Coronary artery (tissue), 2 donors: ENCODE data around the gene TGFA.

ENCODE experiments used
- DNase-seq: peaks from one replicate; pipeline ENCODE4 v3.0.0-alpha.2; 2017; ENCODE audit warnings: low spot score
- H3K27ac ChIP-seq, 2 donors: fragments of 200-600 bp; sonication (generic); one replicate each; pipeline ENCODE4 v1.5.1; 2016 to 2019
- H3K4me3 ChIP-seq: fragments of 200-600 bp; sonication (generic); 2 replicates; pipeline ENCODE4 v1.5.1; 2016; ENCODE audit warnings: mild to moderate bottlenecking, moderate library complexity
- TF ChIP-seq, protein P1 (sequence below): fragments of 200-600 bp; sonication (generic); IDR thresholded peaks from one replicate; pipeline ENCODE4 v1.5.1; 2019; ENCODE audit warnings: antibody characterized with exemption

The TGFA gene

DNA sequence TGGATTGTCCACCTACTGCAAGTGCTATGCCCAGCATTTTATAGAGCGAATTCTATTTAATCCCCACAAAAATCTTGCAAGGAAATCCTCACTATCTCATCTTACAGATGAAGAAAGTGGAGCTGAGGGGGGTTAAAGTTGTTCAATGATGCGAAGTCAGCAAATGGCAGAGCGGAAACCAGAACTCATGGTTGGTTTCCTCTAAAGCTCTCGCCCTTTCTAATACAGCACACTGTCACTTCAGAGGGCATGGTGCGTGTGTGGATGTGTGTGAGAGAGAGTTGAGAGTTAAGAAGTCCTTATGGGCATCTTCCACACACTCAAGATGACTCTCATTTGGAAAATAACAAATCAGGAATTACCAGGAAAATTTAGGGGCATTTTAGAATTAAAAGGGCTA is 78.4 kb downstream of the TGFA start:
- TF ChIP-seq, protein P1, sequence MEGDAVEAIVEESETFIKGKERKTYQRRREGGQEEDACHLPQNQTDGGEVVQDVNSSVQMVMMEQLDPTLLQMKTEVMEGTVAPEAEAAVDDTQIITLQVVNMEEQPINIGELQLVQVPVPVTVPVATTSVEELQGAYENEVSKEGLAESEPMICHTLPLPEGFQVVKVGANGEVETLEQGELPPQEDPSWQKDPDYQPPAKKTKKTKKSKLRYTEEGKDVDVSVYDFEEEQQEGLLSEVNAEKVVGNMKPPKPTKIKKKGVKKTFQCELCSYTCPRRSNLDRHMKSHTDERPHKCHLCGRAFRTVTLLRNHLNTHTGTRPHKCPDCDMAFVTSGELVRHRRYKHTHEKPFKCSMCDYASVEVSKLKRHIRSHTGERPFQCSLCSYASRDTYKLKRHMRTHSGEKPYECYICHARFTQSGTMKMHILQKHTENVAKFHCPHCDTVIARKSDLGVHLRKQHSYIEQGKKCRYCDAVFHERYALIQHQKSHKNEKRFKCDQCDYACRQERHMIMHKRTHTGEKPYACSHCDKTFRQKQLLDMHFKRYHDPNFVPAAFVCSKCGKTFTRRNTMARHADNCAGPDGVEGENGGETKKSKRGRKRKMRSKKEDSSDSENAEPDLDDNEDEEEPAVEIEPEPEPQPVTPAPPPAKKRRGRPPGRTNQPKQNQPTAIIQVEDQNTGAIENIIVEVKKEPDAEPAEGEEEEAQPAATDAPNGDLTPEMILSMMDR: no peak
- H3K27ac ChIP-seq: no peak overlapping the region
- H3K4me3 ChIP-seq: no peak overlapping the region
- no peak for DNase-seq

DNA sequence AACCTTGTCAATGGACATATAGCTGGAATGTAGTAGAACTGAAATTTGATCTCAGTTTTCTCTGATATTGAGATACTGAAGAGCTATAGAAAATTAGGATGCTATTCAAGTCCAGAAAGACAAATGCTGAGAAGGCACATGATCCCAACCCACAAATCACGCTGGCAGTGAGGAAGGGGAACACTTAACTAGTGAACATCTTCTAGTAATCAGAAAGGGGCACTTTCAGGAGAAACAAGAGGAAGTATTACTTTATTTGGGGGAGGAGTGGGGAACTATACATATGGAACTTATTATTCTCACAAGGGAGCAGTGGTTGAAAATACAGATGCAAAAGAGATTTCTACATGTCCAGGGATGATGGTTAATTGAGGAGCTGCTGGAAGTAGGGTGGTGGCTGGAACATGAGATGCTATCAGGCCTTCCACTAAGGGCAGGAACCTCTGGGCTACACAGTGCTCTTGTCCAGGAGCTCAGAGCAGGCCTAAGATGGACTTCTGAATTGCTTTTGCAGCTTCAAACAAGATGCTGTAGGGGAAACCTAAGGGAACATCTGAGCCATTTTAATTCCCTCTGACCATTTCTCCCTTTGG is 79.3 kb downstream of the TGFA start:
- no peak for DNase-seq
- H3K4me3 ChIP-seq: no peak overlapping the region
- no peak overlapping the region for H3K27ac ChIP-seq
- TF ChIP-seq, protein P1: no peak

DNA sequence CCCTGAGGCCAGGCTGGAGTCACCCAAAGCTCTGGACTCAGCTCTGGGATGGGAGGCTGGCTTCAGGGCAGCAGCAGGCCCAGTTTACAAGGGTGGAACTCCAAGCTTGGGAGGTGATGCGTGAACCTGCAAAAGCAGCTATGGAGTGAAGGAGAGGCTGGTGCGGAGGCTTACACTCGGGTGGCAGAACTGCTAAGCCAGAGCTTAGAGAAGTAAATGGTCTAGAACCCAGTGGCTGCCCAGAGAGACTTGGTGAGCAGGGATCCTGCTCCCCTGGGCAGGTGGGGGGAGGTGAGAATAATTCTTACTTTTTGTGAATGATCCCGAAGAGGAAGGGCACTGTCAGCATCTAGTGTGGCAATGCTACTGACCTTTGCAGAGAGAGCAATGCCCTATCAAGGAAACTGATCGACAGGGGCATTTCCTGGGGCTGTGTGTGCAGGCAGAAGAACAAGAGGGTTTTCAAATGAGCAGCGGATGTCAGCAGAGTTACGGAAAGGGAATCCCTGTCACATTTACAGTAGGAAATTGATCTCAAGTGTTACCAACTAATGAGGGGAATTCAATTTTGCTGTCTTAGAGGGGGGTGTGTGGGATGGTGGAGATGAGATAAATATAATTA is 80.4 kb downstream of the TGFA start:
- Histone ChIP-seq H3K4me3 (no peak overlapping the region), H3K27ac (no peak overlapping the region)
- DNase-seq: no peak
- TF ChIP-seq, protein P1: no peak

DNA sequence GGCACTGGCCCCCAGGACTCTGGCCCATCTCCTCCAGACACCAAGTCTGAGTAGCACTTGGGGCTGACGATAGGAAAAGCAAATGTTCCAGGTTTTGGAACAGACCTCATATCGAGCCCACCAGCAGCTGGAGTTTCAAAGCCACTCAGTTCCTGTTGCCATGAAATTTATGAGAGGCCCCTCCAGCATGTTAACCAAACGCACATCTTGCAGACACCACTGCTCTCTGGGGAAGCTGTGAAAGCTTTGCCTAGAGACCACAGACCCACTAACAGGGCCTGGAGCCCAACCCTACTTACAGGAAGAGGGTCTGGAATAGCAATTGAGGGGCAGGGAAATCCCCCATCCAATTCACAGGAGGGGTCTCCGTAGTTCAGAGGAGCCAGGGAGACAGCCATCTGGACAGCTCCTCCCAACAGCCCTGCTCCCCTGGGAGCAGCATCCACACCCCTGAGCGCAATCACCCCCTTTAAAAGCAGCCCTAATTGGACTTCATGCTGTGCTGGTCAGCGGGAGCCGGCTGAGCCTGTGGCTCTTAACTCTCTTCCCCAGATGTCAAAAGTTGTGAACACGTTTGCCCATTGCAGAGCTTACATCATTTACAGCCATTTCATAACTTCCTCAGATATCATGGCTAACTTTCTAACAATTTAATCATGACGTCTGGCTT is 81.3 kb downstream of the TGFA start:
- H3K27ac ChIP-seq: no peak overlapping the region
- no peak for DNase-seq
- H3K4me3 ChIP-seq: no peak overlapping the region
- TF ChIP-seq, protein P1: no peak

DNA sequence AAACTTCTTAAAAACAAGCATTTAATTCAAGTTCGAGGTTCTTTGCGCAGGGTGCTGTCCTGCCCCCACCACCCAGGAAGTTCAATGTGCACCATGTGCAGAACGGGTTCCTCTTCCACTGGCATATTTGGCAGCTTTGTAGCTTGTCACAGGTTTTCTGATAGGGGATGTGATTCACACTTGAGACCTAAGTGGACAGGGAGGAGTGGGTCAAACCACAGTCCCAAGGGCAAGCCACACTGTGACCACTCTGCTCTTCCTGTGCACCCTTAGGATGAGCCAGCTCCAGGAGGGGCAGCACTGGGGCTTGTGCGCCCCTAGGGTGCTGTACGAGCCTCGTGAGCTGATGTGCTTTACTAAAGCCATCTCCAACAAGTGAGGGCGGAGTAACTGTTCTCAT is 82.5 kb downstream of the TGFA start:
- Histone ChIP-seq H3K4me3 (no peak overlapping the region), H3K27ac (no peak overlapping the region)
- TF ChIP-seq, protein P1: no peak
- DNase-seq: no peak

DNA sequence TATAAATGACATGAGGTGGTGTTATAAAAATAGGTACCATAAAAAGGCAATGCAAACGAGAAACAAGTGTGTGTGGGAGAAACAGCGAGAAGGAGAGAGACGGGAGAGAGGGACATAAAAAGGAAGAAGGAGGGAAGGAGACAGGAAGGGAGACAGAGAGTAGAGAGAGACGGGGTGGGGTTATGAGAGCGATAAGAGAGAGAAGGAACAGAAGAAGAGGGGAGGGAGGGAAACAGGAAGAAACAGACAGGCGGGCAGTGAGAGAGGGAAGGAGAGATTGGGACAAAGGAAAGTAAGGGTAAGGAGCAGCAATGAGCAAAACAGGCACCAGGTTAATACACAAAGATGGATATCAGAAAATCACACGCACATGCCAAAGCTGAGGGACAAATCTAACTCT is 83.7 kb downstream of the TGFA start:
- TF ChIP-seq, protein P1: no peak

DNA sequence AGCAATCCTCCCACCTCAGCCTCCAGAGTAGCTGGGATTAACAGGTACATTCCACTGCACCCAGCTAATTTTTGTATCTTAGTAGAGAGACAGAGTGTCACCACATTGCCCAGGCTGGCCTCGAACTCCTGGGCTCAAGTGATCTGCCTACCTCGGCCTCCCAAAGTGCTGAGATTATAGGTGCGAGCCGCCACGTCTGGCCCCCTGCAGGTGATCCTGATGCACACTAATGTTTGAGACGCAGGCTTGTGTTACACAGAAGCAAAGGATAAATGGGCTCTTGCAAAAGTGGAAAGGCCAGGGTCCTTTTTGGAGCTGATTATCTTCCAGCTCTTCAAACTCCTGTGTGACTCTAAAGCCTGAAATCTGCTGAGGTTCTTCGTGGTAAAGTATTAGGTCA is 84.2 kb downstream of the TGFA start:
- H3K4me3 ChIP-seq: no peak overlapping the region
- no peak for DNase-seq
- TF ChIP-seq, protein P1: no peak
- H3K27ac ChIP-seq: no peak overlapping the region

More for the DNA sequence above, 83.7 kb downstream of the TGFA start:
- Histone ChIP-seq H3K4me3 (no peak overlapping the region), H3K27ac (no peak overlapping the region)
- DNase-seq: no peak
